IPS-NIHi7 (cell line): Measurements from ENCODE around the gene COA8.

Source experiments
- DNase-seq: peaks from one replicate; pipeline ENCODE4 v3.0.0; 2012; ENCODE audit warnings: mixed read lengths; ENCODE audit errors: extremely low spot score

The COA8 gene

GRCh38 chr14:103623308-103623707 is 60.5 kb downstream of the COA8 start:
- no peak for DNase-seq

DNA sequence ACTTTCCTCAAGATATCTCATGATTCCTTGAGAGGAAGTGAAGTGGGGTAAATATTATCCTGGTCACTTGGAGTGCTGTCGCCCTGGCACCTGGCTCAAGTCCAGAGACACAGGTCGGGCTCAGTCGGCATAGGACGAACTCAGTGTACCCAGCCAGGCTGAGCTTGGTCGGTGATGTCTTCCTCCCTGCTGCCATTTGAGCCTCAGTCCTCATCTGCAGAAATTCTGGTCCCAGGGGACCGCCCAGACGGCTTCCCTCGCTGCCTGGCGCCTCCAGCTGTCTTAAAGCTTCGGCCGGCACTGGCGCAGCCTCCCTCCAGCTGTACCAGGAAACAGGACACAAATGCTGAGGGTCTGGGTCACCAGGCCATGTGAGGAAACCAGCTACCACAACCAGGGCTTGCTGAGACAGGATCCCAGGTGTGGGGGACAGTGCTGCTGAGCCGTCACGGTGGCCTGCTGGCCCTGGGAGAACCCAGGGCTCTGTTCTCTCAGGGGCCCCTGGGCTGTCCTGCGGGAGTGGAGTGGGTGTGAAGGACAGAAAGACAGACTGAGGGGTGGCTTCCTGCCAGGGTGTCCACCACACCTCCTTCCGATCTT is 61.2 kb downstream of the COA8 start:
- DNase-seq = no peak

DNA sequence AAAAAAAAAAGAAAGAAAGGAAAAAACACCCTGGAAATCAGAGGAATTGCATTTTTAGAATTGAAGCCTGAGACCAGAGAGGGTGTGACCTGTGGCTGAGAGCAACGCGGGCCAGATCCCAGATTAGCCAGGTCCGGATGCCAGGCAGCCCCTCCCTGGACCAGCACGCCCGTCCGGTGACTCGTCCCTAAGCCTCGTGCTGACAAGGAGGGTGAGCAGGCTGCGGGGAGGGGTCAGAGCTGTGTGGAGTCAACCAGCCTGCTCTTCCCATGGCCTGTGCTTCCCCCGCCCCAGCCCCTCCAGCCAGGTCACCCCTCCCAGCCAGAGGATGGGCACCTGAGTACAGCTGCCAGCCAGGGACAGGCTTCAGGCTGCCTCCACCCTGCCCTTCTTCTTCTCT is 62.1 kb downstream of the COA8 start:
- DNase-seq = no peak

GRCh38 chr14:103625356-103626095 is 62.8 kb downstream of the COA8 start:
- no peak for DNase-seq

GRCh38 chr14:103626146-103626850 is 63.5 kb downstream of the COA8 start:
- no peak for DNase-seq

DNA sequence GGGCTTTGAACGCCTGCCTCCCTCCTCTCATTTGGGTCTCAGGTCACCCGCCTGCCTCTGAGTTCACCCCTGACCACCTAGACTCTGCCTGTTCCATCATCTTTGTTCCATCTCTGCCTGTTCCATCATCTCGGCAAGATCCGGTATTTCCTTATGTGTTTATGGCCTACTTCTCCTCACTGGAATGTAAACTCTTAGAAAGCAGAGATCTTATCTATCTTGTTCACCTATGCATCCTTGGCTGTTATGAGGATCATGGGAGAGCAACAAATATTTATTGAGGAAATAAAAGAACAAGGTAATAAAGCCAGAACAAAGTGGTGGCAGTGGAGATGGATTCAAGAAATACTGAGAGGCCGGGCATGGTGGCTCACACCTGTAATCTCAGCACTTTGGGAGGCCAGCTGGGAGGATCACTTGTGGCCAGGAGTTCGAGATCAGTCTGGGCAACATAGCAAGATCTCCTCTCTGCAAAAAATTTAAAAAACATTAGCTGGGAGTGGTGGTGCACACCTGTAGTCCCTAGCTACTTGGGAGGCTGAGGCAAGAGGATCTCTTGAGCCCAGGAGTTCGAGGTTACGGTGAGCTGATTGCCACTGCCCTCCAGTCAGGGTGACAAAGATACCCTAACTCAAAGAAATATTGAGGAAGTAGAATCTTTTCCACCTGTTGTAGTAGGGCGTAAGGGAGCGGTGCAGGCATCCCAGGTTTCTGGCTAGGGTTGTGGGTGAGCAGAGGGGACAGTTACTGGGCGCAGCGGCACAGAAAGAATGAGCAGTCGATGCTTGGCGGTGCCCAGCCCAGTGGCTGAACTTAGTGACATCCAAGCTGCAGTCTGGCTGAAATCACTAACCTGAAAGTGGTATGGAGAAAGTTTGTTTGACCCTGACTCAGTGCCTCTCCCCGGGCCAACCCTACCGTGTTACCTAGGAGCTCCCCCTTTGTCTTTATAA is 64.6 kb downstream of the COA8 start:
- no peak for DNase-seq

DNA sequence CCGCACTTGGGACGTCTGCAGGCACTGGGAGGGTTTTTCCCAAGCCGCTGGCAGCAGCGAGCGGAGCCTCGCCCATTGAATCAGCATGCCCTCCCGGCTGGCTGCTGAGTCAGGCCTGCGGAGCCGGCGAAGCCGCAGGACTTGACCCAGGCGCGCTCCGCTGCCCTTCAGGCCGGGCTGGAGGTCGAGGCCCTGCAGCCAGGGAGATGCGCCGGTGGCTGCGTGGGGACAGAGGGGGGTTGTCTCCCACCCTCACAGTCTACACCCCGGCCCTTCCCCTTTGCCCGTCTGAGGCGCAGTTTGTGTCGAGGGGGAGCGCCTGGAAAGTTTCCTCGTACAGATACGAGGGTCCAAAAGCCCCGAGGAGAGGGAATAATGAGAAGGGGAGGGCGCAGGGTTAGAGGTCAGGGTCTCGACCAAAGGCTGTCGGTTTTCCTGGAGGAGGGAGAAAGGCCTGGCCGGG is 65.5 kb downstream of the COA8 start:
- DNase-seq = peak; percentile 74

DNA sequence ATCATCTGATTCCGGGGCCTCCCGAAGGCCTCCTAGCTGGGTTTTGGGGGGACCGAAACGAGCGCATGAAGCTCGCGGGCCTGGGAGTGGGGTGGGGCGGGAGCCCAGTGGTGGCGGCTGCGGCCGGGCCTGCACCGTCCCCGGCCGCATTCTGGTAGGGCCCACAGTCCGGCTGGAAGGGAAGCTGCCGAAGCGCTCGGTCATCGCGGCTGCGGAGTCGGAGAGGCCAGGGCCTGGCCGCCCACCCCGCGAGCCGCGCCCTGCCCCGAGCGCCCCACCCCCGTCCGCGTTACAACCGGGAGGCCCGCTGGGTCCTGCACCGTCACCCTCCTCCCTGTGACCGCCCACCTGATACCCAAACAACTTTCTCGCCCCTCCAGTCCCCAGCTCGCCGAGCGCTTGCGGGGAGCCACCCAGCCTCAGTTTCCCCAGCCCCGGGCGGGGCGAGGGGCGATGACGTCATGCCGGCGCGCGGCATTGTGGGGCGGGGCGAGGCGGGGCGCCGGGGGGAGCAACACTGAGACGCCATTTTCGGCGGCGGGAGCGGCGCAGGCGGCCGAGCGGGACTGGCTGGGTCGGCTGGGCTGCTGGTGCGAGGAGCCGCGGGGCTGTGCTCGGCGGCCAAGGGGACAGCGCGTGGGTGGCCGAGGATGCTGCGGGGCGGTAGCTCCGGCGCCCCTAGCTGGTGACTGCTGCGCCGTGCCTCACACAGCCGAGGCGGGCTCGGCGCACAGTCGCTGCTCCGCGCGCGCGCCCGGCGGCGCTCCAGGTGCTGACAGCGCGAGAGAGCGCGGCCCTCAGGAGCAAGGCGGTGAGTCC is 66.1 kb downstream of the COA8 start, which contains the start of gene KLC1:
KLC1 (plus strand) TSS at position 528 of the 819 bp plus-strand sequence. CDS start 25,354 bp downstream, outside the sequence.
- peak; percentile 87 for DNase-seq

GRCh38 chr14:103629503-103630121 is 66.9 kb downstream of the COA8 start:
- DNase-seq = peak; percentile 82

GRCh38 chr14:103630364-103631108 is 67.8 kb downstream of the COA8 start:
- no peak for DNase-seq

DNA sequence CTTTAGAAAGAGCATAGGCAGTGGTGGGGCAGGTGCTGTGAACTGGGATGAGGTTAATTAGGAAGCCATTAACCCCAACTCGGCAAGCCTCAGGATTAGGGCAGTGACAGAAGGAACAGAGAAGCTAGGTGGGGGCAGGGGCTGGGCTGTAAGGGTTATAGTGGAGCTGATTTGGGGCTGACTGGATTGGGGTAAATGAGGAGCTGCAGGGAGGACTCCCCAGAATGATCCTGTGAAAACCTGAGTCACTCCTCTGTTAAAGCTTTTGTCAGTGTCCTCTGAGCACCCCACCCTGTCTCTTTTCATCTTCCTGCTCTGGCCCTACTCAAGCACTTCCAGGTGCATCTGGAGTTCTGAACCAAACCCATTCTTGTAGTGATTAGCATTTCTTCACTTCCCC is 70.6 kb downstream of the COA8 start:
- DNase-seq = no peak

DNA sequence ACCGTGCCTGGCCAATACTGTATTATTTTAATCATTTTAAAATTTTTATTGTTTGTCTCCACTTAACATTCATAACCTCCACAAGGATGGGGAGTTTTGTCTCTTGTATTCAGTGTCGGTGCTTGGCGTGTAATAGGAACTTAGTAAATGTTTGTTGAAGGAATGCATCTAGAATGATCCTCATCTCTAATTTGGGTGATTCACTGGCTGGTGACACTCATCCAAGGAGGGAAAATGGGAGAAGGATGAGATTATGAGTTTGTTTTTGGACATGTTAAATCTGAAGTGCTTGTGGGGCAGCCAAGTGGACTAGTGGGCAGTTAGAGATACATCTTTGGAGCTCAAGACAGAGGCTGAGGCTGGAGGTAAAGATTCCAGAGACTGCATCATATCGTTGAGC is 71.4 kb downstream of the COA8 start:
- no peak for DNase-seq

DNA sequence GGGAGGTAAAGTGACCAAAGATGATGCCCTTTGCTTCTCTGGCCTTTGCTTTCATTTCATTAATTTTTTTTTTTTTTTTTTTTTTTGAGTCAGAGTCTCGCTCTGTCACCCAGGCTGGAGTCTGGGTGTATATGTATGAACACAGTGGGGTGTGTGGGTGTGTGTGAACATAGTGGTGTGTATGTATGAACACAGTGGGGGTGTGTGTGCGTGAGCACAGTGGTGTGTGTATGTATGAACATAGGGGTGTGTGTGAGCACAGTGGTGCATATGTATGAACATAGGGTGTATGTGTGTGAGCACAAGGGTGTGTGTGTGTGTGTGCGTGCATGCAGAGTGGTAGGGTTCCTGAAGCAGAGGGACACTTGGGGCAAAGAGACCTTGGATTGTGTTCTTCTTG is 75.8 kb downstream of the COA8 start:
- DNase-seq = no peak
